GM10248 (cell line): Measurements from ENCODE around the gene VIPR1.
"Not testable (repeated sequence)": the region's sequence is repeated elsewhere in the genome, so short reads cannot be mapped to it uniquely, and the experiment has no call there.

ENCODE experiments used
- CTCF ChIA-PET: fragments of 300-600 bp; sonication (Branson Sonifier 250); formaldehyde crosslinking; extraction: SDS; loops from one replicate; lab custom pipeline; 2021; ENCODE audit warnings: antibody characterized with exemption; lab: Yijun Ruan, JAX
- POLR2A ChIA-PET: fragments of 350-650 bp; sonication (Branson Sonifier 250); formaldehyde crosslinking; extraction: SDS; loops from one replicate; lab custom pipeline; 2020; ENCODE audit warnings: antibody characterized with exemption; lab: Yijun Ruan, JAX
- DNase-seq: peaks from one replicate; pipeline ENCODE4 v3.0.0; 2012; ENCODE audit errors: extremely low spot score
- TF ChIP-seq, protein P1 (sequence below): IDR thresholded peaks from 2 replicates; pipeline ENCODE4 v1.5.1; 2012; ENCODE audit warnings: mild to moderate bottlenecking, low read depth; ENCODE audit errors: extremely low read depth, missing control alignments, control extremely low read depth

The VIPR1 gene

DNA sequence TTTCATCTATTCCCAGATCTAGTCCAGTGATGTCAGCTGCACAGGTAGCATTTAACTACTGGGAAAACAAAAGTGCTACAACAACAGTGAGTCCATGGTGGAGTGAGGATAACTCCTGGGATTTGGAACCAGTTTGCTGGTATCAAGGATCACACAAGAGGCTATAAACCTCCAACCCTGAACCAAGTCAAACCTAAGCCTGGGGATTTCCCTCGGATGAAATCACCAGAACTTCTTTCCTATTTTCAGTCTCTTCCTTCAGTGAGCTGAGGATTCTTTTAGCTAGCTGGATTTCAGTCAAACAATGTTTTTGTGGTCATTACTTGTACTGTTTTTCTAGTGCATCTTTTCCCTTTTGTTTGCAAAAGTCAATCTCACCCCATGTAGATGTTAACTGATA lies 47.8 kb downstream of the VIPR1 start:
- TF ChIP-seq, protein P1, sequence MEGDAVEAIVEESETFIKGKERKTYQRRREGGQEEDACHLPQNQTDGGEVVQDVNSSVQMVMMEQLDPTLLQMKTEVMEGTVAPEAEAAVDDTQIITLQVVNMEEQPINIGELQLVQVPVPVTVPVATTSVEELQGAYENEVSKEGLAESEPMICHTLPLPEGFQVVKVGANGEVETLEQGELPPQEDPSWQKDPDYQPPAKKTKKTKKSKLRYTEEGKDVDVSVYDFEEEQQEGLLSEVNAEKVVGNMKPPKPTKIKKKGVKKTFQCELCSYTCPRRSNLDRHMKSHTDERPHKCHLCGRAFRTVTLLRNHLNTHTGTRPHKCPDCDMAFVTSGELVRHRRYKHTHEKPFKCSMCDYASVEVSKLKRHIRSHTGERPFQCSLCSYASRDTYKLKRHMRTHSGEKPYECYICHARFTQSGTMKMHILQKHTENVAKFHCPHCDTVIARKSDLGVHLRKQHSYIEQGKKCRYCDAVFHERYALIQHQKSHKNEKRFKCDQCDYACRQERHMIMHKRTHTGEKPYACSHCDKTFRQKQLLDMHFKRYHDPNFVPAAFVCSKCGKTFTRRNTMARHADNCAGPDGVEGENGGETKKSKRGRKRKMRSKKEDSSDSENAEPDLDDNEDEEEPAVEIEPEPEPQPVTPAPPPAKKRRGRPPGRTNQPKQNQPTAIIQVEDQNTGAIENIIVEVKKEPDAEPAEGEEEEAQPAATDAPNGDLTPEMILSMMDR = no peak
- POLR2A ChIA-PET = no interaction called here
- no peak for DNase-seq
- CTCF ChIA-PET = interaction anchor here (0.9 to 9.5 kb wide), 6 partner anchors 10 to 321 kb away, joined by 3 to 95 read pairs (median 8); no protein-coding TSS in a partner anchor

DNA sequence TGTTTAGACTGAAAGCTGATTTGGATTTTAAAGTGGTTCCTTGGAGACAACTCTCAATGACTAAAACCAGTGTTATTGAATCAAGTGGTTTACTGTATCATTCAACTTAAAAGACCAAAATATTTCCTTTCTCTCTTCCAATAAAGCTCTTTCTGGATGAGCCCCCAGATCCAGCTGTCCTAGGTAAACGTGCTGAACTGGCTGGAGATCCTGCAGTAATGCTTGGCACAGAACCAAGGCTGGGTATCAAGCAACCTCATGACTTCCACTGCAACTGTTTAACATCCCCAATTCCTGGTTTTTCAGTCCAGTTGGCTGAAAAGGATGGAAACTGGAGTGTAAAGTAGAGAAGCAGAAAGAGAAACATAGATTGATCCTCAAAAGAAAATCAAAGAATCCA lies 50.4 kb downstream of the VIPR1 start:
- ChIA-PET CTCF (interaction anchor here (0.9 to 9.5 kb wide), 3 partner anchors 17 to 84 kb away, joined by 3 to 95 read pairs (median 3); no protein-coding TSS in a partner anchor), POLR2A (no interaction called here)
- DNase-seq = no peak
- TF ChIP-seq, protein P1 = no peak

DNA sequence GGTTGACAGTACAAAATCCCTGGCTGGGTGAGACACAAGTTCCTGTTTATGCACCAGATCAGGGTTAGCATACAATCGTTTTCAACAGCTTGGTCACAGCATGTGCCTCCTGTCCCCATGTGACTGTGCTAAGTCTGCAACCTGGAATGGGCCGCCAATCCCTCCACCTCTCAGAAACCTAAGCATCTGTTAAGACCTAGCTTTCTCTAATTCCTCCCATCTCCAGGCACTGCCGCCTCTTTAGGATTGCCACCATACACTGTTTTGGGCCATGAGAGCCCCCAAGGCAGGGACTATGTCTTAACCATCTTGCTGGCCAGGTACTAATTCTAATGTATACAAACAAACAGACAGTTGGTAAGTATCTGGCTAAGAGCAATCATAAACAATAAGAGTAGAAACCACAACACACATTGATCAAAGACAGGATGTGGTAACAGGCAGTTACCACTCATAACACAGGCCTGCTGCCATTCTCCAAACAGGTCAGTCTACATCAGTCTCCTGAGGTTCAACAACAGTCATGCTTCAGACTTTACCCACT lies 53.7 kb downstream of the VIPR1 start:
- TF ChIP-seq, protein P1 = no peak
- DNase-seq = no peak
- POLR2A ChIA-PET = no interaction called here
- CTCF ChIA-PET = no interaction called here

DNA sequence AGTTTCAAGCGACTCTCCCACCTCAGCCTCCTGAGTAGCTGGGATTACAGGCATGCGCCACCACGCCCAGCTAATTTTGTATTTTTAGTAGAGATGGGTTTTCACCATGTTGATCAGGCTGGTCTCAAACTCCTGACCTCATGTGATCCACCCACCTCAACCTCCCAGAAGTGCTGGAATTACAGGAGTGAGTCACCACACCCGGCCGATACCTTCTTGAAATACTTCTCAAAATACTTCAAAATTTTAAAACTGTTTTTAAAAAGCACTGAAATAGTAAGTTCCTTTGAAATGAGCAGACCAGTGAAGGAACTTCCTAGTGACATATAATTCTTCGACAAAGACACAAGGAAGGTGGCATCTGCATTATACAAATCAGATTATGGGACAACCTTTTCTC lies 54.4 kb downstream of the VIPR1 start:
- POLR2A ChIA-PET, DNase-seq: not testable (repeated sequence)
- CTCF ChIA-PET = interaction anchor here (6.0 kb wide), 1 partner anchor 10 kb away, joined by 49 read pairs; no protein-coding TSS in a partner anchor

DNA sequence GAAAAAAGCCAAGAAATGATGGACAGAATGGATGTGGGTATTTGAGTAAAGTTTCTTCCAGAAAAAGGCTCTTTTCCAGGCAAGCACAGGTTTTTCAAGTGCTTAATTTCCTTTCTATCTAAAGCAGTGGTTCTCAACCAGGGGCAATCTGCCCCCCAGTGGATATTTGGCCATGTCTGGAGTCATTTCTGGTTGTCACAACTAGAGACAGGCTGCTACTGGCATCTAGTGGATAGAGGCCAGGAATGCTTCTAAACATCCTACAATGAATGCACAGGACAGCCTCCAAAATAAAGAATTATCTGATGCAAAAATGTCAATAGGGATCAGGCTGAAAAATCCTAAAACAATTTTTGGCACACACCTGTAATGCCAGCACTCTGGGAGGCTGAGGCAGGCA lies 55.4 kb downstream of the VIPR1 start:
- no peak for DNase-seq

DNA sequence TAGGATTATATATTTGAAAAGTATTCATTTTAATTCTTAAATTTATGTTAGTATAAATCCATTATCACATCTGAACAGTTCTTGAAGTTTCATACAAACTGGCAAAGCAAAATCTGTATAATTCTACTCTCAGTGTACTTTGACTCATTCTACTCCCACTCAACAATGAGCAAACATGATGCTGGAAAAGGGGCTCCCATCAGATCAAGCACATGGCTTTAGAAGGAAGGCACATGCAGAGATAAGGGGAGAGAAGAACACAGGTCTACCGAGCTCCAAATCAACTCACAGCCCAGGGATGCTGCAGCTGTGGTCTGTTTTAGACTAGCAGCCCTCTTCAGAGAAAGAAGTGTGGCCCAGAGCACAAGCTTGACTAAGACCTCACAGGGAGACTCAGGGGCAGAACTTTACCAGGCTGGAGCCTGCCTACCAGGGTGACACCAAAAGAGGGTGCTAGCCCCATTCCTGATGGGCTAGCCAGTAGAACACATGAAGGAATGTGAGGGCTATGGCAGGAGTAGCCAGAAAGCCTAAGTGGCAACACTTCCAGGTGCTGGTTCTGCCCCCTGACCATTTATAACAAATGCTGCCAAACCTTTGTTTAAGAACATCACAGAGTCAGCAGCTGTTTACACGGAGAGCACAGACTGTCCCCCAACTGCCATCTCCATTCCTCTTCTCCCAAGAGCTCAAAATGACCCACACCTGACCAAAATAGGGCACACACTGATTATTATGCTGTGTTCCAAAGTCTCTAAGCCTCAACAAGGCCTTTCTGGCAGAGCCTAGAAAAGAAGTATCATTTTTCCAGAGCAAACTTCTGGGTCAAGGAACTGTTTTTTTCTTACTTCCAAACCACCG lies 59.8 kb downstream of the VIPR1 start:
- CTCF ChIA-PET = interaction anchor here (1.2 to 6.0 kb wide), 6 partner anchors 10 to 371 kb away, joined by 3 to 49 read pairs (median 6); no protein-coding TSS in a partner anchor
- POLR2A ChIA-PET = no interaction called here
- DNase-seq = no peak
- TF ChIP-seq, protein P1 = no peak

More for the DNA sequence above, 55.4 kb downstream of the VIPR1 start:
- ChIA-PET POLR2A (no interaction called here), CTCF (interaction anchor here (6.0 kb wide), 1 partner anchor 11 kb away, joined by 49 read pairs; no protein-coding TSS in a partner anchor)
- TF ChIP-seq, protein P1 = peak; percentile 14
